Right lobe of liver (tissue), 4 donors: ENCODE data around the gene TLX1.

Experiments
- POLR2A ChIP-seq: fragments of 450-650 bp; IDR thresholded peaks from one replicate; pipeline ENCODE4 v1.6.1; 2017; ENCODE audit warnings: antibody characterized with exemption, mild to moderate bottlenecking
- TF ChIP-seq, protein P1 (sequence below), 4 donors: fragments of 200-600 bp in 3 of 4; fragments of 450-650 bp in 1 of 4; IDR thresholded peaks; one replicate each; pipeline versions ENCODE4 v1.5.1 to v1.8.0; 2016 to 2022; ENCODE audit warnings: antibody characterized with exemption in 4 of 4, mild to moderate bottlenecking in 2 of 4
- donor health status: DM: no; HTN: no; CAD: no.
- donor health status: DM: no; HTN: no; CAD: no.
- donor health status: DM: no; HTN: yes; CAD: no.

- TF ChIP-seq, protein P1, sequence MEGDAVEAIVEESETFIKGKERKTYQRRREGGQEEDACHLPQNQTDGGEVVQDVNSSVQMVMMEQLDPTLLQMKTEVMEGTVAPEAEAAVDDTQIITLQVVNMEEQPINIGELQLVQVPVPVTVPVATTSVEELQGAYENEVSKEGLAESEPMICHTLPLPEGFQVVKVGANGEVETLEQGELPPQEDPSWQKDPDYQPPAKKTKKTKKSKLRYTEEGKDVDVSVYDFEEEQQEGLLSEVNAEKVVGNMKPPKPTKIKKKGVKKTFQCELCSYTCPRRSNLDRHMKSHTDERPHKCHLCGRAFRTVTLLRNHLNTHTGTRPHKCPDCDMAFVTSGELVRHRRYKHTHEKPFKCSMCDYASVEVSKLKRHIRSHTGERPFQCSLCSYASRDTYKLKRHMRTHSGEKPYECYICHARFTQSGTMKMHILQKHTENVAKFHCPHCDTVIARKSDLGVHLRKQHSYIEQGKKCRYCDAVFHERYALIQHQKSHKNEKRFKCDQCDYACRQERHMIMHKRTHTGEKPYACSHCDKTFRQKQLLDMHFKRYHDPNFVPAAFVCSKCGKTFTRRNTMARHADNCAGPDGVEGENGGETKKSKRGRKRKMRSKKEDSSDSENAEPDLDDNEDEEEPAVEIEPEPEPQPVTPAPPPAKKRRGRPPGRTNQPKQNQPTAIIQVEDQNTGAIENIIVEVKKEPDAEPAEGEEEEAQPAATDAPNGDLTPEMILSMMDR (IDR thresholded peaks at IDR 0.05), result no peak
- TF ChIP-seq POLR2A, result no peak
Observed at GRCh38 chr10:101143345-101143630, 12.2 kb downstream of the TLX1 start.
